GM19467 (cell line): ENCODE results near the gene THEM4.
"Not testable (repeated sequence)": the region's sequence is repeated elsewhere in the genome, so short reads cannot be mapped to it uniquely, and the experiment has no call there.

ENCODE experiments used
- ATAC-seq: cut with Tn5 transposase; IDR thresholded peaks from one replicate; pipeline ENCODE4 v1.9.1; 2021; ENCODE audit warnings: mild to moderate bottlenecking, moderate library complexity; ENCODE audit not compliant: unreplicated experiment

THEM4 gene

DNA sequence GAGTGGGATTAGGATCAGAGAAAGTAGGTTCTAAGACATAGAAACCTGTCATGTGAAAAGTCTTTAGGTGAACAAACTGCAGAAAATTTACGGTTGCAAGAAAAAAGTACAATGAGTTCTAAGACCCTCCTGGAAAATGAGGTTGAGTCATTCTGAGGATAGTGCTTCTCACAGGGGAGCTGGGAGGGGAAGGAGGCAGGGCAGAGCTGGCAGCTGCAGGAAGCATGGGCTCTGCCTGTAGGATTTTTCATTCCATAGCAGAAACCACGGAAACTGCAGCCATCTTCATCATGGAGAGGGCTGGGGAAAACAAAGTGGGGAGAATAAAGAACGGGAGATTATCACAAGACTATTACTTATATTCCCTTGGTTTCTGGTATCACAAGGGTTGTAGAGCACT is 25.8 kb upstream of the THEM4 start:
- no peak for ATAC-seq

DNA sequence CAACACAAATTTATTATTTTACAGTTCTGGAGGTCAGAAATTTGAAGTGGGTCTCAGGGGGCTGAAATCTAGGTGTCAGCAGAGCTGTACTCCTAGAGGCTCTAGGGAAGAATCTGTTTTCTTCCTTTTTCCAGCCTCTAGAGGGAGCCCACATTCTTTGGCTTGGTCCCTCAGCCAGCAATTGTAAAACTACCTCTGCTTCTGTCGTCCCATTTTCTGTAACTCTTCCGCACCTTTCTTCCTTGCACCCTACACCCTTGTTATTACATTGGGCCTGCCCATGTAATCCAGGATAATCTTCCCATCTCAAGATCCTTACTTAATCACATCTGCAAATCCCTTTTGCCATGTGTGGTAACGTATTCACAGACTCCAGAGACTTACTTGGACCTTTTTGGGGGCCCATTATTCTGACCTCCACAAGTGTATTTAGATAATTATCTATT is 24.8 kb upstream of the THEM4 start:
- ATAC-seq: no peak

DNA sequence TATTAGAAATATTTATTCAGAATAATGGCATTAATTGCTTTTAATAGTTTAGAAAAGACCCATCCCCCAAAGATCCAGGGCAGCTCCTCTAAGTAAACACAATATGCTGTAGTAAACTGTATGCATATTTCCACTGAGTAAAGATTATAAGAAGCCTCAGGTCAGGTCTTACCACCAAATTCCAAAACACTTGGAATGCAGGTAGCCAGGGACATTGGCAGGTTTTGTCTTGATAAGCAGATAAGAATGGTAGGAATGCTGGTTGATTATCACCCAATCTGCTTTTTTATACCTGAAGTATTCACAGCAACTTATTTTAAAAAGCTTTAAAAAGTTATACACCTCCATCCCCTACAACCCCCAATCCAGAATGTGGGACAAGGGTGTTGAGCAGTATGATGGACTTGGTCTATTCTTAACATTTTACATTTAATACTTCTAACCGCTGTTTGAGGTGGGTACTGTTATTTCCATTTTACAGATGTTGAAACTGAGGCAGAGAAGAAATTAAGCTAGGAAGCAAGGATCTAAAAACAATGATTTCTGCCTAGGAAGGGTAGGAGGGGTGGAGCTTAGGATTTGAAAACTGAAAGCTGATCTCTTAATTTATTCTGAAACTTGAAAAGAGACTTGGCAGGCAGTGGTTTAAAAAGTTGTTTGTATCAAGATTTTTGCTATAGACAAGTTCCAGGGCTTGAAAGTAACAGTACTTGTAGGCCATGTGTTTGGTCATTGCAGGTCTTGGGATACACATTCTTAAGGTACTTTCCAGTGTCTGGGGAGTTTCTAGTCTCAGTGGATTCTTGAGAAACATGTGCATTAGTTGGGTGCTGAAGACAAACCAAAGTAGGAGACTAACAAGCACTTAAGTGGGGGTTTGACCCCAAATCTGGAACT is 15.6 kb upstream of the THEM4 start:
- no peak for ATAC-seq

DNA sequence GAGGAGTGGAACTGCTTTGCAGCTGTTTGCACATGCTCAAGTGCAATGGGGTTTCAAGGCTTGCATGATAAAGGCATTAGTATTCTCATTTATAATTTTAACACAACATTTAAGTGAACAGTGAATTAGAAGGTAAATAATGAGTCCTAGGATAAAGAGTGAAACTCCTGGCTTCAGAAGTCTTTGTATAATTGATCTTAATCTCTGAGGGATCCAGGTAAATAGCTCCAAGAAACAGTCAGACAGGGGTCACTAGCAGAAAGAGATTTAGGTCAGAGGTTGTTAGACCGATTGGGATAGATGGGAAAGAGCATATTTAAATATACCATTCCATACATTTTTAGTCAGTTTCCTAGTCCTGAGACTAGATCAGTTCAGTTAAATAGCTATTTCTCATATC is 14.1 kb upstream of the THEM4 start:
- no peak for ATAC-seq

DNA sequence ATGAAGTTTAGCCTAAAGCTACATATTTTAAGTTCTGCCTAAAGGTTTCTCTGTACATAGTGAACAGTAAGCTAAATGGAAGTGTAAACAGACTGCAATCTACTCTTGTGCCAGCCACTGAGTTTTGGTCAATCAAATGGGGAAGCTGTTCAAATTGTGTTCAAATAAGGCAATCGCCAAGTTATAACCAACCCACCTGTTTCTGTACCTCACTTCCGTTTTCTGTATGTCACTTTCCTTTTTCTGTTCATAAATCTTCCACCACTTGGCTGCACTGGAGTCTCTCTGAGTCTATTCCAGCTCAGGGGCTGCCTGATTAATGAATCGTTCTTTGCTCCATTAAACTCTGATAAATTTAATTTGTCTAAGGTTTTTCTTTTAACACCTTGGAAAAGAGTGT is 10.8 kb upstream of the THEM4 start:
- ATAC-seq: no peak

DNA sequence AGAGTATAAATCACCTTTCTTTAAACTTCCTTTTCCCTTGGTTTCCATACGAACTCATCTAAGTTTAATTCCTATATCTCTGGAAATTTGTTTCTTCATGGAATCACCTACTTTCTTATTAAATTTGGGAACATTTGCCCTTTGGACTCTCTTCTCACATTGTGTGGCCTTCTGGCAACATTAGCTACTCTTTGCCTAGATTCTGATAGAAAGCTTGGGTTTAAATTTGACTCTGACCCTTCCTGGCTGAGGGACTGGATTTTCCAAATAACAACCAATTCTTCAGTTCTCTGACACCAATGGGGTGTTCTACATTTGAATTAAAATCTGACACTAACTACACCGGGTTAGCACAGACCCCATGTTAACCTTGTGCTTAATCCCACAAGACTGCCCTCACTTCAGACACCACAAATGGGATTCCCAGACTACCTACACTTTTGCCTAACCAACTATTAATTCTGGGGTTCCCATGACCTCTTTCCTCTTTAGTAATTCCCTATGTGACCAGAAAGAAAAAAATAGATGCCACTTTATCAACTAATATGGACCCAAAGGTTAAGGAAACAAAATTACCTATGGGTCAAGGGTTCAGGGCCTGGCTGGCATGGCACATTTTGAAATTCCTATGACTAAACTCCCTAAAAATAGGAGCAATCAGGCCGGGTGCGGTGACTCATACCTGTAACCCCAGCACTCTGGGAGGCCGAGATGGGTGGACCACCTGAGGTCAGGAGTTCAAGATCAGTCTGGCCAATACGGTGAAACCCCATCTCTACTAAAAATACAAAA is 9.7 kb upstream of the THEM4 start:
- no peak for ATAC-seq

DNA sequence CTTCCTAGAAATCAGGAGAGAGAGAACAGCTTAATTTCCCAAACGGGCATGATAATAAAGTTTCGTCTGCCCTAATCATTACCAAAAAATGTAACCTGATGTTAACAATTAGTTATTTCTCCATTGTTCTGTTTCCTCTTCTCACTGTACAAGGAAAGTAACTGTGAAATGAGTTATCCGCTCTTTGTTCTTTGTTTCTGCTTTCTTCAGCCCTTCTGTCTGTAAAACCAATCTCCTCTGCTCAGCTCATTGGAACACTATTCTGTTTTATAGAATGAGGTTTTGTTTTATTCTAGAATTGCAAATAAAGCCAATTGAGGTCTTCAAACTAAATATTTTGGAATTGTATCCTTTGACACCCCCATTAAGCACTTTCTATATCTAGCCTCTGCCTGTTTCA is 8.8 kb upstream of the THEM4 start:
- no peak for ATAC-seq

DNA sequence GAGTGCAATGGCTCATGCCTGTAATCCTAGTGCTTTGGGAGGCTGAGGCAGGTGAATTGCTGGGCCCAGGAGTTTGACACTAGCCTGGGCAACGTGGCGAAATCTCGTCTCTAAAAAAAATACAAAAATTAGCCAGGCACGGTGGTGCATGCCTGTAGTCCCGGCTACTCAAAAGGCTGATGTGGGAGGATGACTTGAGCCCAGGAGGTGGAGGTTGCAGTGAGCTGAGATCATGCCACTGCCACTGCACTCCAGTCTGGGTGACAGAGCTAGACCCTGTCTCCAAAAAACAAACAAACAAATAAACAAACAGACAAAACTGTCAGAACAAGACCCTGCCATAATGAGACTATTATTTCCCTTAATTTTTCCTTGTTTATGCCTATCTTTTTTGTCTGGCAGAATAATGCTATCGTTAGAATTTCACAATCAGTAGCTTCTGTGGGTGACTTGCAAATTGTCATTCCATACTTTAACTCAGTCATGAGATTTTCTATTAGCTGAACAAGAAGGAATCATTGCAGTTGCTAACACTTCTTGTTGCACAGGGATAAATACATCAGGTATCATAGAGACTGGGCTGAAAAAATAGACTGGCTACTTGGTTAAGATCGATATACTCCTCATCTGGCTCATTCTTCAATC is 7.5 kb upstream of the THEM4 start:
- no peak for ATAC-seq

DNA sequence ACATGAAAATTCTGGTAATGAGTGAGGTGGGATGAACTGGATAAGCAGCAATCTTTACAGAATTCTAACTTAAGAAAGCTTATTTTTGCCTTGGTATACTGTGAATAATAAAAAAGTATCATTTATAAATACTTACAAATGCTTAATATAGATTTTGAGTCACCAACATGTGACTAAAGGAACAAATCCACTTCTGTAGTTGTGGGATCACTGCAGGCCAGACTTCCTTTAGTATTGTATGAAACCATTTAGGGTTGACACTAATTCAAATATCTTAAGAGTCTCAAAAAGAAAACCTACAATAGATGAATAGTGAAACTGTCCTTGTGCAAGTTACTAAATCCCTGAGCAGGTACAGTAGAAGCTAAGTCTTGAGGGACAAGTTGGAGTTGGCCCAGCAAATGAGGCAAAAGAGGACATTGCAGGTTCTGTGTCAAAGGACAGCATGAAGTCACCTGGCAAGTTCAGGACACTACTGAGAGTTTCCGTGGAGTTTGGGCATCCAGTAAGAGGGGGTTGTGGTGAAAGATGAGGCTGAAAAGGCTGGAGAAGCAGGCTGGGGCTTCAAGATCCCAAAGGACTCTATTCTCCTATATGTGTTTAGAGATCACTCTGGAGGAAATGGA is 5.9 kb upstream of the THEM4 start:
- ATAC-seq: no peak

DNA sequence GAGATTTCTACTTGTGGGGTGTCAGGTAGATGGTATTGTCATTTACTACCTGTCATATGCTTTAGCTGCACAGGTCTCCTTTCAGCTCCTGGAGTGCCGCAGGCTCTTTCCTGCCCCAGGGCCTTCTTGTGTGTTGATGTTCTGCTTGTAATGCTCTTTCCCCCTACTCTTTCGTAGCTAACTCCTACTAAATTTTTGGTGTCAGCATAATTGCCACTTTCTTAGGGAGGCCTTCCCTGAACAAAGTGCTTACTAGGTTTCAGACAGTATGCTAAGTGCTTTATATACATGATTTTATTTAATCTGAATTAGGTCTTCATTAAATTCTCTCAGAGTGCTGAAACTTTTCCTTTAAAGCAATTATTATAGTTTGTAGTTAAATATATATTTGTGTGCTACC is 4.8 kb upstream of the THEM4 start:
- ATAC-seq: no peak

DNA sequence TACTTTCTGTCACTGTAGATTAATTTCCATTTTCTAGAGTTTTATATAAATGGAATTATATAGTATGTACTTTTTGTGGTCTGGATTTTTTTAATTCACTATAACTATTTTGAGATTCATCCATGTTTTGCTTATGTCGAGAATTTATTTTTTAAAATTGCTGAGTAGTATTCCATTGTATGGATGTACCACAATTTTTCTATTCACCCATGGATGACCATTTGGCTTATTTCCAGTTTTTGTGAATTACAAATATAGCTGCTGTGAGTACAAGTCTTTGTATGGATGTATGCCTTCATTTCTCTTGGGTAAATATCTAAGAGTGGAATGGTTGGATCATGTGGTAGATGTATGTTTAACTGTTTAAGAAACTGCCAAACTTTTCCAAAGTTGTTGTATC is 3.7 kb upstream of the THEM4 start:
- no peak for ATAC-seq

DNA sequence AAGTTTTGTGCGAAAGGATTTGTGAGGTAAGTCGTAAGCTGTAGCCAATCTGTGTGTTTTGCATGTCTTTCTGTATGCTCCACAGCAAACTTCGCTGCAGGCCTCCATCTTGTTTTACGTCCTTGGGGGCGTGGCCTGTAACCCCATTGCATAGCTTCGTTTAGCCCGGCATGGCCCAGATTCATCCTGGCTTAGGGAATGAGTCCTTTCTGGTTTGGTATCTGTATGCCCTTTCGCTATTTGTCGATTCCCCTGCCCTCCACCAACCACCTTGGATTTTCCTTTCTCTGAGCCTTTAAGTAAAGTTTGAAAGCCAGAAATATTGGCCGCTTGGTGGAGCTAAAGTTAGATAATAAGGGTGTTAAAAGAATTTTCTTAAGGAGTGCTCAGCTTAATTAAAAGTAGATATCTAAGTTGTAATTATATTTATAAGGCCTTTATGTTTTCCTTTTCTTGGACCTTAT is 1.1 kb downstream of the THEM4 start:
- no peak for ATAC-seq

DNA sequence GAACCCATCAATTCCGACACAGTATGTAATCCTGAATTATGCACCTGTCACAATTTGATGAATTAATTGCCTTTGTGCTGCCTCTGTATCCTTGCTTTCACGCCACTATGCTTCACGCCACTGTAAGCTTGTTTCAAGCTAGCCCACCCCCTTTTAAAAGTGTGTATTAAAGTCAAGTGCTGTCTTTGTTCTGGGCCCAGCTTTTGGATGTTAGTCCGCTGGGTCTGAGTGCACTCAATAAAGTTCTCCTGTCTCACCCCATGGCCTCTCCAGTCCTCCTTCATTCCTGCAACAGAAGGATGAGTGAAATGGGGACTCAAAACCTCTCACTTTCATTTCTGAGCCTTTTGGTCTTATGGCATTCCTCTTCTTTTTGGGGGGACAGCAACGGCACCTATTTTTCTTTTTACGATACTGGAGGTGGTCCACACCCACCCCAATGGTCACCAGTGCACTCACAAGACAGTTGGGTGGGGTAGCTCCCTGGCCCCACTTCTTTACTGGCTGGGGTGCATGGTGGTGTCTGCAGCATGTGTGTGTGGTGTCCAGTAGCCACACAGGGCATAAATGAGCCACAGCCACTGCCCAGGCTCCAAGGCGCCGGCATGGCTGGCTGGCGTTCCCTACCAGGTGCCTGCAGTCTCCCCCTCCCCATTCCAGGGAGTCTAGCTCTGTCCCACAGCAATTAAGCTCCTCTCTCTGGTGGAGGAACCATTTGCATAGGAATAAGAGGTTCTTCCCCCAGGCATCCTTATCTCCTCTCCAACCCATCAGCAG is 1.8 kb downstream of the THEM4 start:
- no peak for ATAC-seq

DNA sequence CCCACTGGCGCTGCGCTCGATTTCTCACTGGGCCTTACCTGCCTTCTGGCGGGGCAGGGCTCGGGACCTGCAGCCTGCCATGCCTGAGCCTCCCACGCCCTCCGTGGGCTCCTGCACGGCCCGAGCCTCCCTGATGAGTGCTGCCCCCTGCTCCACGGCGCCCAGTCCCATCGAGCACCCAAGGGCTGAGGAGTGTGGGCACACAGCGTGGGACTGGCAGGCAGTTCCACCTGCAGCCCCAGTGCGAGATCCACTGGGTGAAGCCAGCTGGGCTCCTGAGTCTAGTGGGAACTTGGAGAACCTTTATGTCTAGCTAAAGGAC is 3.0 kb downstream of the THEM4 start:
- not testable (repeated sequence) for ATAC-seq

DNA sequence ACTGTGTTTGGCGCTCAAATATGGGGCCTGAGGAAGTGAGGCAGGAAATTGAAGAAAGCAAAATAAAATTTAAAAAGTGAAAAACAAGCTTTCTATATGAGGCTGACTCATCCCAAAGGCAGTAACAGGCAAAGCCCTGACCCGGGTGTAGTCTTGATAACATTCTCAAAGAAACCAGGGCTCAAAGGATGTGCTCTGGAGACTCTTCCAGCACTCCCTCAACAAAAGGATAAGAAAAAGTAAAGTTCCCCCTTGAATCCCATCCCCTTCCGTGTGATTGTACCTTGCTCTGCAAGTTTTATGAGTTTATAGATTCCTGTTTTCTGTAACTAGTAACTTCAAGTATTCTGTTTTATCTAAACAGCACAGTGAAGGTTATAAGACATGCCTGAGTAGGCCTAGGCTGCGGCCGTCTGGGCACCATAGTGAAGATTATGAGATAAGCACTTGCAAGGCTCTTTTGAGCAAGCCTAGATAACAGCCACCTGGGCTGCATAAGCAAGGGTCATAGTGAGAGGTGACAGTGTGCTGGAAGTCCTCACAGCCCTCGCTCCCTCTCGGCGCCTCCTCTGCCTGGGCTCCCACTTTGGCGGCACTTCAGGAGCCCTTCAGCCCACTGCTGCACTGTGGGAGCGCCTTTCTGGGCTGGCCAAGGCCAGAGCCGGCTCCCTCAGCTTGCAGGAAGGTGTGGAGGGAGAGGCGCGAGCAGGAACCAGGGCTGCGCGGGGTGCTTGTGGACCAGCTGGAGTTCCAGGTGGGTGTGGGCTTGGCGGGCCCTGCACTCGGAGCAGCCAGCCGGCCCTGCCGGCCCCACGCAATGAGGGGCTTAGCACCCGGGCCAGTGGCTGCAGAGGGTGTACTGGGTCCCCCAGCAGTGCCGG is 3.6 kb downstream of the THEM4 start:
- ATAC-seq: not testable (repeated sequence)

DNA sequence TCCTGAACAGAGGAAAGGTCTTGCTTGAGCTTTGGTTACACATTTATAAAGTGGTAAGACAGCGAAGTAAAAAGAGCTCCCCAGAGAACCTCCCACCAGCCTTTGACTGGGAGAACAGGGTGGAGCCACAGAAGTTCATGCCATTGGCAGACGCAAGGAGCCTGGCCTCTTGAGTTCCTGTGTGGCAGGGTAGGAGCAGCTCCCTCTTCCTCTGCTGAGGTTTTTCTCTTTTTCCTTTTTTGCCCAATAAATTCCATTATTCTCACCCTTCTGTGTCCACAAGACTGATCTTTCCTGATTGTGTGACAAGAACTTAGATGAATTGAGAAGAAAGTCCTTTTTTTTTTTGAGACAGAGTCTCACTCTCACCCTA is 4.3 kb downstream of the THEM4 start:
- no peak for ATAC-seq

DNA sequence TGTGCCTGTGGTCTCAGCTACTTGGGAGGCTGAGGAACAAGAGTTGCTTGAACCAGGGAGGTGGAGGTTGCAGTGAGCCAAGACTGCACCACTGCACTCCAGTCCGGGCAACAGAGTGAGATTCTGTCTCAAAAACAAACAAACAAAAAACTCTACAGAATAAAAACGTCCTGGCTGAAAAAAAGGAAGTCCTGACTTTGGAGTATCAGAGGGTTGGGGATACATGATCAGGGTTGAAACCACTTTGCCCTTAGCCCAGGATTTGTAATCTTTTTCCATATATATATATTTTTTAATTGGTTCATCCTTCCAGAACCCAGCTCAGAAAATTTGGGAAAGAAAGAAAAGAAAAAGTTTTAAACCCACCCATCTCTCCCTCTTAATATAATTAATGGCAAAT is 6.5 kb downstream of the THEM4 start:
- ATAC-seq: no peak

DNA sequence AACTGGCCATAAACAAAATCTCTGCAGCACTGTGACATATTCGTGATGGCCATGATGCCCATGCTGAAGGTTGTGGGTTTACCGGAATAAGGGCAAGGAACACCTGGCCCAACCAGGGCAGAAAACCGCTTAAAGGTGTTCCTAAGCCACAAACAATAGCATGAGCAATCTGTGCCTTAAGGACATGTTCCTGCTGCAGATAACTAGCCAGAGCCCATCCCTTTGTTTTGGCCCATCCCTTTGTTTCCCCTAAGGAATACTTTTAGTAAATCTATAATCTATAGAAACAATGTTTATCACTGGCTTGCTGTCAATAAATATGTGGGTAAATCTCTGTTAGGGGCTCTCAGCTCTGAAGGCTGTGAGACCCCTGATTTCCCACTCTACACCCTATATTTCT is 8.5 kb downstream of the THEM4 start:
- not testable (repeated sequence) for ATAC-seq

DNA sequence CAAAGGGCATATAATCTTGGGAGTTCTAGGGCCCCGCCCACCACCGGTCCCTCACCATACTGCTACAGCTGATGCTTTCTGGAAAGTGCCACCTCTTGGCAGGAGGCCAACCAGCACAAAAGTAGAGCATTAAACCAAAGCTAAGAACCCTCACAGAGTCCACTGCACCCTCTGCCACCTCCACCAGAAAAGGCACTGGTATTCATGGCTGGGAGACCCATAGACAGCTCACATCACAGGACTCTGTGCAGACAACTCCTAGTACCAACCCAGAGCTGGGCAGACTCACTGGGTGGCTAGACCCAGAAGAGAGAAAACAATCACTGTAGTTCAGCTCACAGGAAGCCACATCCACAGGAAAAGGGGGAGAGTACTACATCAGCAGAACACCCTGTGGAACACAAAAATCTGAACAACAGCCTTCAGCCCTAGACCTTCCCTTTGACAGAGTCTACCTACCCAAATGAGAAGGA is 10.8 kb downstream of the THEM4 start:
- ATAC-seq: no peak
